ES-I3 (cell line): ENCODE data around the gene SELPLG.
A peak's percentile ranks its signal among the peaks of the same experiment; 100 is the strongest.
"Not testable (repeated sequence)": the region's sequence is repeated elsewhere in the genome, so short reads cannot be mapped to it uniquely, and the experiment has no call there.

Experiments used
- H3K36me3 ChIP-seq: 2 replicates; pipeline ENCODE4 v1.6.1; 2013; ENCODE audit warnings: mild to moderate bottlenecking, low read length, control low read depth, moderate library complexity; ENCODE audit not compliant: insufficient read depth
- H3K4me1 ChIP-seq: 2 replicates; pipeline ENCODE4 v1.6.1; 2013; ENCODE audit warnings: mild to moderate bottlenecking, control low read depth, low read length; ENCODE audit not compliant: insufficient read depth
- H3K9ac ChIP-seq: 2 replicates; pipeline ENCODE4 v1.6.1; 2013; ENCODE audit warnings: low read depth, mild to moderate bottlenecking, low read length, moderate library complexity
- H3K9me3 ChIP-seq: 2 replicates; pipeline ENCODE4 v1.6.1; 2013; ENCODE audit warnings: mild to moderate bottlenecking, low read length, moderate library complexity; ENCODE audit not compliant: control insufficient read depth, insufficient read depth

The SELPLG gene

DNA sequence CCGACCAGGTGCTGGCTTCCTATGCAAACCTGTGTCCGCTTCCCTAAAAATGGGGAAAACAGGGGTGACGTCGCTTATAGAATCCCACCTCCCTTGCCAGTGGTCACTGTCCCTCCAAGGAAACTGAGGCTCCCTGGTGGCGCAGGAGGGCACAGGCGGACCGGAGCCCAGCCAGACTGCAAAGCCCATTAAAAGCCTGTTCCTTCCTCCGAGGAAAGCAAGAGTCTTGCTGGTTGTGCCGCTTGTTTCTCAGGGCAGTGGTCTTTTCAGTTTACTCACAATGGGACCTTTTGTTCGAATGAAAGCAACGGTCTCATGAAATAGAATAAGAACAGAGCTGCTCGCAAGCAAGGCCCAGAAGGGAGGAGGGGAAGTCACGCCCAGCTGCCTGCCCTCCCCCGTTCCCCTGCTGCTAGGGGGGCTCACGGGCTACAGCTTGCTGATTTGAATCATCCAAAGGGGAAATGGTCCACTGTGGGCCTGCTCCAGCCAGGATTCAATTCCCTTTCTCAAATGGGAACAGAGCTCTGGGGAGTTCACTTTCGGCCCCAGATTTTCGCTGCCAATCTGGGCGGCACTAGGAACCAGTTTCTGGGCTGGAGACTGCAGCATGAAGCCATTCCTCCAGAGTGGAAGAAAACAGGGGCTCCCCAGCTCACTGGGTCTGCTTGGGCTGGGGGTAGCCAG, 4.6 kb upstream of the SELPLG start:
- Histone ChIP-seq H3K36me3 (0 out of 2 replicates have a peak, but pooled peaks cover 2% of the 10 kb centered on the region), H3K4me1 (peaks cover 51% of the 10 kb centered on the region), H3K9ac (peak overlapping the region; percentile 1; the same call in 1 of the 2 replicates), H3K9me3 (no peaks in the 10 kb centered on the region)

DNA sequence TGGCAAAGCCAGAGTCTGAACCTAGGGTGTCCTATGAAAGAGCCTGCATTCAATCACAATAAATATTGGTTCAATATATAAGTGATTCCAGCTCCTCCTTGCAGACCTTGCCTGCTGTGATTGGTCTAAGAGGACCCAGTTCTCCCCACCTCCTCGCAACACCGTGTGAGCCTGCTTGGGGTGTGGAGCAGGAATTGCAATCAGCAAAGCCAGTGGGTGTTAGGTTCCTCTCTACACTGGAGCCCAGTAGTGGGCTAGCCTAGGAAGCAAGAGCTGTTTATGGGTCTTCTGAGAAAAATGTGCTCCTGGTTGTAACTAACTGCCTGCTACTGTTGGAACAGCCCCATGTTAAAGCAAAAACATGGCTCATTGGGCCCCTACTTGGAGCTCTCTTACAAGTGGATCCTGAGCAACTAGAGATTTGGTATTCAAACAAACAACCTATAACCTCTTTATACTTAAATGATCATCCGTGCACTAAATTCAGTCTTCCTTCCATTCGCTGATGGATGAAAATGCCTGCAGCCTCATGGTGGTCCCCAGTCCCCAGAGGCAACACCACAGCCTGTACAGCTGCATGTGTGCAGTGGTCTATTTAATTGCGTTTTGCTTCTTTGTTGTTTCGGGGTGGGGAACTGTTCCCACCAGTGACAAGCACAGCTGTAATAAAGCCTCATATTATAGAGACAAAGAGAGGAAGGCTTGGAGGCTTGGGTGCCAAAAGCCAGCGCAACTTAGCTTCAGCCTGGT, 3.7 kb upstream of the SELPLG start:
- H3K9me3 ChIP-seq: no peaks in the 10 kb centered on the region
- no peak overlapping the region for H3K9ac ChIP-seq
- H3K36me3 ChIP-seq: no peaks in the 10 kb centered on the region
- H3K4me1 ChIP-seq: peaks cover 51% of the 10 kb centered on the region

DNA sequence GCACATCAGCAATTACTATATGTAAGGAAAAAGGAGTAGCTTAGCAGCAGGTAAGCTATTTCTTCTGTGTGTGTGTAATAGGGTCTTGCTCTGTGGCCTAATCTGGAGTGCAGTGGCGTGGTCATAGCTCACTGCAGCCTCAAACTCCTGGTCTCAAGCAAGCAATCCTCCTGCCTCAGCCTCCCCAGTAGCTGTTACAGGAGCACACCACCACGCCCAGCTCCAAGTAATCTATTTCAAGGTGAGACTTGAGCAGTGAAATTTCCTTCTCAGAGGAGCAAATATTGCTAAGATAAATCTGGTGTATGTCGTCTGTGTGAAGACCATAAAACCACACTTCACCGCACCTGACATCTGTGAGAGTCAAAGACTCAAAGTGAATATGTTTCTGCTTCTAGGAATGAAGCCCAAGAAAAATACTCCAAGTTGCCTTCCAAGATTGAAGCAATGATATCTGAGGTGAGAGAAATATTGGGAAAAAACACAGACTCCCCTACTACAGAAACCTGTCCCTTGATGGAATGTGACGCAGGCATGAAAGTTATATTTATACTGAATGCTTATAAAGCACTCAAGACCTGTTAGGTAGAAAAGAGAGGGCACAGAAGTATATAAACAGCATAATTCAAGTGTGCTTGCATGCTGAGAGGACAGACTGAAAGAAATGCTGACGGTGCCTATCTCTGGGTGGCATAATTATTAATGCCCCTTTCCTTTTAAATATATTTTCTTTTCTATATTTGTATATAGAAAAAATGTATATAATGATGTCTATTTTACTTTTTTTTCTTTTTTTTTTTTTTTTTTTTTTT, 2.5 kb upstream of the SELPLG start:
- H3K9ac ChIP-seq: no peak overlapping the region
- peaks cover 43% of the 10 kb centered on the region for H3K4me1 ChIP-seq
- H3K9me3 ChIP-seq: no peaks in the 10 kb centered on the region
- no peaks in the 10 kb centered on the region for H3K36me3 ChIP-seq

DNA sequence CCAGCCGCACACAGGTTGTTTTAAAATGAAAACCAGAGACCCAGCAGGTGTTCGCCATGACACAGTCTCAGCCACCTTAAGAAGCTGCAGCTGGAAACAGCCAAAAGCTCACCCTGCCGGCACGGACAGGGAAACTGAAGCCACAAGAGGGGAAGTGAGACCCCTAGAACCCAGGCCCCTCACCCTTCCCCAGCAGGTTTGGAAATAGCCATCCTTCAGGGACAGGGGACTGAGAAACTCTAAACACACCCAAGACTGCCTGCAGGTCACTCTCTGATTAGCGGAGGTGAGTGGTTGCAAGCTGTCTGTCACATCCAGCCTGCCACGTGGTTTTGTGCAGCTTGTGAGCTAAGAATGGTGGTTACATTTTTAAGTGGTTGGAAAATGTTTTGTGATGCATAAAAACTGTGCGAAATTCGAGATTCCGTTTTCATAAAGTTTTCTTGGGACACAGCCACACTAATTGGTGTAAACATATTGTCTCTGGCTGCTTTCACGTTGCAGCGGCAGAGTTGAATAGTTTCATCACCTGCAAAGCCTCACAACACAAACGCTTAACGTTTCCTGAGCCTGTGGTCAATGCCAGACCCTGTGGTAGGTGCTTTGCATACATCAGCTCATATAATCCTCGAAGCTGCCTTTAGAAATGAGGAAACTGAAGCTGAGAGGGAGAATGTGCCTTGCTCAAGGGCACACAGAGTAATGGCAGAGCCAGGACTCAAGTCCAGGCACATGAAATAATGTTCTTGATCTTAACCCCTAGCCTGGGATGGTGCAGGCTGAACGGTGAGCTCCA, 1.7 kb upstream of the SELPLG start:
- no peak overlapping the region for H3K9ac ChIP-seq
- H3K4me1 ChIP-seq: peaks cover 42% of the 10 kb centered on the region
- no peaks in the 10 kb centered on the region for H3K36me3 ChIP-seq
- no peaks in the 10 kb centered on the region for H3K9me3 ChIP-seq

DNA sequence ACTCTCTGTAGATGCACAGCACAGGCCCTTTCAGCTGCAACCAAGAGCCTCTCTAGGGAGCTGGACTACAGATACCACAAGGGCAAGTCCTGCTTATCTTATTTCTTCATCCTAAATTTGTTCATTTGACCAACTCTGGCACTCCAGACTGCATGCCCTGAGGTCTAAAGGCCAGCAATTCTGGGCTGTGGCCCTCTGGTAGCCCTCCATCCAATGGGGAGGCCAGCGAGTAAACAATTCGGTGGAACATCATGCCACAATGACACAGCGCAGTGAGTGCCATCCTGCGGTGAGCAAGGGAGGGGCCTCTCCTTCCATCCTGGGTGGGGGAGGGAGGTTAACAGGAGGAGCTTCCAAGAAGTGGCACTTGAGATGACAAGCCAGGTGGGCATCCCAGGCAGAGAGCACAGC, 652 bp upstream of the SELPLG start:
- H3K9me3 ChIP-seq: no peaks in the 10 kb centered on the region
- H3K4me1 ChIP-seq: peaks cover 49% of the 10 kb centered on the region
- no peak overlapping the region for H3K9ac ChIP-seq
- no peaks in the 10 kb centered on the region for H3K36me3 ChIP-seq

DNA sequence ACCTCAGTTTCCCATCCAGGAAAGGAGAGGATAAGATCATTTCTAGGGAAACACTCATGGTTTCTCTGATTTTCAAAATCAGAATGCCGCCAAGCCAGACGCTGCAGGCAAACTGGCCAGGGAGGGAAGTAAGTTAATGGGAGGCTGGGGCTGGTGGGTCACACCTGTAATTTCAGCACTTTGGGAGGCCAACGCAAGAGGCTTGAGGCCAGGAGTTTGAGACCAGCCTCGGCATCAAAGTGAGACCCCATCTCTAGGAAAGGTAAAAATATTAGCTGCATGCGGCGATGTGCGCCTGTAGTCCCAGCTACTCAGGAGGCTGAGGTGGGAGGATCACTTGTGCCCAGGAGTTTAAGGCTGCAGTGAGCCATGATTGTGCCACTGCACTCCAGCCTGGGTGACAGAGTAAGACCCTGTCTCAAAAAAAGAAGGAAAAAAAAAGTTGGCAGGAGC, 587 bp downstream of the SELPLG start:
- H3K9ac ChIP-seq: no peak overlapping the region

DNA sequence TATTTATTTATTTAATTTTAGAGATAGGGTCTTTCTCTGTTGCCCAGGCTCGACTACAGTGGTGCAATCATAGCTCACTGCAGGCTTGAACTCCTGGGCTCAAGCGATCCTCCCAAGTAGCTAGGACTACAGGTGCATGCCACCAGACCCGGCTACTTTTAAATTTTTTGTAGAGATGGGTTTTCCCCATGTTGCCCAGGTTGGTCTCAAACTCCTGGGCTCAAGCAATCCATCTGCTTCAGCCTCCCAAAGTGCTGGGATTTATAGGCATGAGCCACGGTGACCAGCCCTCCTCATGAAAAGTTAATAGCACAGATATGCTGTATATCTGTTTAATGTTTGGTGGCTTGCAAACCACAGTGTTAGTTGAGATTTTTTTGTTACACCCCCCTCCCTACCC, 2.4 kb downstream of the SELPLG start:
- not testable (repeated sequence) for H3K9me3 ChIP-seq, H3K9ac ChIP-seq, H3K36me3 ChIP-seq
- peaks cover 35% of the 10 kb centered on the region for H3K4me1 ChIP-seq

More for the DNA sequence above, 587 bp downstream of the SELPLG start:
- peaks cover 47% of the 10 kb centered on the region for H3K4me1 ChIP-seq
- no peaks in the 10 kb centered on the region for H3K36me3 ChIP-seq
- H3K9me3 ChIP-seq: no peaks in the 10 kb centered on the region

DNA sequence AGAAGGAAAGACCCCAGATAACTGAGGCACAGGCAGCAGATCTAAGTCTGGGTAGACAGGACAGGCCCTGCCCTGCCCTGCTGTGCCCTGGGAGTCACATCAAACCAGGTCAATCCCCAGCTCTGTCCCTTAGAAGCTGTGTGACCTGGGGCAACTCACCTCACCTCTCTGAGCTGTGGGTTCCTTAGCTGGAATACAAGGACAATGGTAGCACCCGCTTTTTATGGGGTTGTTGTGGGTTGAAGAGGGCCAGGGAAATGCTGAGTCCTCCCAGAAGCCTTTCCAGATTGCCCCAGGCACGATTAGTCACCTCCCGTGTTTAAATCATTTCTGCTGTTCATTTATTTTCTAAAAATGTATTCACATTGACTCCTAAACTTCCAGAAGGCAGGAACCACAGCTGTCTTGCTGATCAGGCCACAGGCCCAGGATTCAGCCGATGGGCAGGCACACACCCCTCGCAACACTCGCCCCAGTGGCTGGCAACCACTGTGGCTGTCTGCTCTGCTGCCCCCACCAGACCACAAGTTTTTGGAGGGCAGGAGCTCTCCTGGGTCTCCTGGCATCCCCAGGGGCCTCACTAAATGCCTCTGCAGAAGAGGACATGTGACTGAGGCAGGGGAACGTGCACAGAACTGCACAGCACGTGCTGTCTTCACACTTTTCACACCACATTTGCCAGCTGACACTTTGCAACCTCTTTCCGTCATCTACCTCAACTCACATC, 3.0 kb downstream of the SELPLG start:
- Histone ChIP-seq H3K9ac (no peak overlapping the region), H3K4me1 (peaks cover 35% of the 10 kb centered on the region), H3K9me3 (no peaks in the 10 kb centered on the region), H3K36me3 (no peaks in the 10 kb centered on the region)

DNA sequence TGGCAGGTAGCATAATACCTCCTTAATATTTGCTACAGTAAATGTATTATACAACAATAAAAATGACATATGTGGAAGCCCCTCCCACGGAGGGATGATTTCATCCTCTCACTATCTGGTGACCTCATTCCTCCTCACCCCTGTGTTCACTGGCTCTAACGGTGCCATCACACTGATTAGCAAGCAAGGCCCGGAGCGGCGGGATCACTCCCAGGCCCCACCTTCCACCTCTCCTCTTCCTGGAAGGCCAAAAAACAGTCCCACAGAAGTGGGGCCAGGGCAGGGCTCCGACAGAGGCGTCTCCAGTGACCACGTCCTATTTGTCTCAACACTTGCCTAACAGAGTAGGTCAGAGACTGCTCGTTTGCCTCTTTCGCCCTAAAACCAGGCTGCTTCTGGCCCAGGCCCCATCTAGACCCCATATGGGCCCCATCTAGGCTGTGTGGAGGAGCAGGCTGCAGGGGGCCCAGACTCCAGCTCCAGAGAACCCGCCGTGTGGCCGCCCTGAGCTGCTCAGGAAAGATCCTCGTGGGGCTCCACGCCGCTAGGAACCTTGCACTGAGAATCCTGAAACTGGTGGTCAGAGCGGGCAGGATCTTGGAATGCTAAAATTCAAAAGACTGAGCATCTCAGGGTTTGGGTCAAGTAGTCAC, 3.7 kb downstream of the SELPLG start:
- Histone ChIP-seq H3K4me1 (peaks cover 32% of the 10 kb centered on the region), H3K9ac (no peak overlapping the region), H3K36me3 (no peaks in the 10 kb centered on the region), H3K9me3 (no peaks in the 10 kb centered on the region)

DNA sequence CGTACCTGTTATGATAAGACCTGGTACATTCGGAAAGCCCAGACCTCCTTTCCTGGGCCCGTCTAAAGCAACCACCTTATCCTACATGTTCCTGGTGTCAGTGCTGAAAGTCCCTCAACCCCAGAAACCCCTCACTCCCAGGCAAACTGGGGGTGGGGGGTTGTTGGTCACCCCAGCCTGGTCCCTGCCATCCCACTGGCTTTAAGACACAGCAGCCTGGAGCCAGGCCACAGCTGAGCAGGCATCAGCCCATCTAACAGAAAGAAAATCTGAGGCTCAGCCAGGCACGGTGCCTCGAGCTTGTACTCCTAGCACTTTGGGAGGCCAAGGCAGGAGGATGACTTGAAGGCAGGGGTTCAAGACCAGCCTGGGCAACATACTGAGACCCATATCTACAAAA, 4.5 kb downstream of the SELPLG start:
- Histone ChIP-seq H3K4me1 (peaks cover 29% of the 10 kb centered on the region), H3K9me3 (no peaks in the 10 kb centered on the region), H3K9ac (no peak overlapping the region), H3K36me3 (no peaks in the 10 kb centered on the region)

DNA sequence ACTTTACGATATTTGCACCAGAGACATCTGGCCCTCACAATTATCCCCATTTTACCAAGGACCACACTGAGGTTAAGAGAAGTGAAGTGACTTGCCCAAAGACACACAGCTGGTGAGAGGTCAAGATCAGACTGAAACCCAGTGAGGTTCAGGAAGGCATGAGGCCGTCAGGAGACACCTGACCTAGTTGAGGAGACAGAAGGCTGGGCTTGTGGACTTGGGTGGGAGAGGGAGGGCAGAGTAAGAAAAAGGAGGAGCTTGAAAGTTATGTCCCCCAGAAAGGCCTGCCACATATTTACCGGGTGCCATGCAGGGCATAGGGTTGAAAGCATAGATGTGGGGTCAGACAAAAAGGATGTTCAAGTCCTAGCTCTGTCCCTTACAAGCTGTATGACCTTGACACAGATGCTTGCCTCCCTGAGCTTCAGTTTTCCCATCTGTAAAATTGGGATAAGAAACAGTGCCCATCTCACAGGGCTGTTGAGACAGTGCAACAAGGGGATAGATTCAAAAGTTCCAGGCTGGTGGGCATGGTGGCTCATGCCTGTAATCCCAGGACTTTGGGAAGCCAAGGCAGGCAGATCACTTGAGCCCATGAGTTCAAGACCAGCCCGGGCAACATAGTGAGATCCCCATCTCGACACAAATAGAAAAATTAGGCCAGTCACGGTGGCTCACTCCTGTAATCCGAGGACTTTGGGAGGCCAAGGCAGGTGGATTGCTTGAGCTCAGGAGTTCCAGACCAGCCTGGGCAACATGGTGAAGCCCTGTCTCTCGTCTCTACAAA, 6.4 kb downstream of the SELPLG start:
- Histone ChIP-seq H3K4me1 (peaks cover 30% of the 10 kb centered on the region), H3K9ac (no peak overlapping the region), H3K36me3 (no peaks in the 10 kb centered on the region), H3K9me3 (no peaks in the 10 kb centered on the region)

DNA sequence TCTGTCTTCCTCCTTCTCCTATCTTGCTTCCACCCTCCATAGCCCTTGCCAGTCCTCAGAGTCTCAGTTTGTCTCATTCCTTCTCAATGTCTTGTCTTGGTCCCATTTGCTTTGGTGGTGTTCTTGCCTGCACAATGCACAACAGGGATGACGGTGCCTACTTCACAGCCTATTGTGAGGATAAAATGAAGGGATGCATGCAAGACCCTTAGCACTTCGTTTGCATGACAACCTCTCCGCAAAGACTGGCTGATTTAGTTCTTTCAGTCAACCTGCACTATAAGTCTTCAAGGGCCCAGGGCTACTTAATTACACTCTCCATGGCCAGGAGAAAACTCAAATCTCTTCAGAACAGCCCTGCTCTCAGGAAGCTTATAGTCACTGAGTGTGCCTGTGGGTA, 8.5 kb downstream of the SELPLG start:
- H3K36me3 ChIP-seq: no peaks in the 10 kb centered on the region
- H3K9ac ChIP-seq: no peak overlapping the region
- H3K9me3 ChIP-seq: no peaks in the 10 kb centered on the region
- peaks cover 29% of the 10 kb centered on the region for H3K4me1 ChIP-seq
